NB4 (cell line): ENCODE measurements around the gene PPP1CB.

ENCODE experiments used
- MYC ChIP-seq: IDR thresholded peaks from 2 replicates; pipeline ENCODE4 v1.6.1; 2011; ENCODE audit warnings: low read depth, low read length
- TF ChIP-seq, protein P1 (sequence below): IDR thresholded peaks from one replicate; pipeline ENCODE4 v1.5.1; 2012; ENCODE audit warnings: low read depth, low read length
- TF ChIP-seq, protein P2 (sequence below): IDR thresholded peaks from 2 replicates; pipeline ENCODE4 v1.6.1; 2011; ENCODE audit warnings: low read depth, low read length

DNA sequence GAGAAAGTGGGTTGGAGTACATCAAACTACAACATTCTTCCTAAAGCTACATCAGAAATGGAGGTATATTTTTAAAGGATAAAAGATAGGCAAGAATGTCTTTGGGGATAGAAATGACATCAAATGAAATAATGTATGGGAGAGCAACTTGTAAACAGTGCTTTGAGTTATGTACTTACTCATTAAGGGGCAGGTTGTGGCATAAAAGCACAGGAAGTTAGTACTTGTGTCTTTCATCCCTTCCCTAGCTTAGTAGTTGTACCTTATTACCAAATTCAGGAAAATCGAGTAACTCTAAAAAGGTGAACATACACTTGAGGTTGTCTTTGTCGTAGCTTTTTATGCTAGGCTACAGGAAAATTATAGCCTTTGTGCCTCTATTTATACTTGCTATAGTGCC is 28.9 kb downstream of the PPP1CB start:
- no peak for TF ChIP-seq MYC
- TF ChIP-seq, protein P1, sequence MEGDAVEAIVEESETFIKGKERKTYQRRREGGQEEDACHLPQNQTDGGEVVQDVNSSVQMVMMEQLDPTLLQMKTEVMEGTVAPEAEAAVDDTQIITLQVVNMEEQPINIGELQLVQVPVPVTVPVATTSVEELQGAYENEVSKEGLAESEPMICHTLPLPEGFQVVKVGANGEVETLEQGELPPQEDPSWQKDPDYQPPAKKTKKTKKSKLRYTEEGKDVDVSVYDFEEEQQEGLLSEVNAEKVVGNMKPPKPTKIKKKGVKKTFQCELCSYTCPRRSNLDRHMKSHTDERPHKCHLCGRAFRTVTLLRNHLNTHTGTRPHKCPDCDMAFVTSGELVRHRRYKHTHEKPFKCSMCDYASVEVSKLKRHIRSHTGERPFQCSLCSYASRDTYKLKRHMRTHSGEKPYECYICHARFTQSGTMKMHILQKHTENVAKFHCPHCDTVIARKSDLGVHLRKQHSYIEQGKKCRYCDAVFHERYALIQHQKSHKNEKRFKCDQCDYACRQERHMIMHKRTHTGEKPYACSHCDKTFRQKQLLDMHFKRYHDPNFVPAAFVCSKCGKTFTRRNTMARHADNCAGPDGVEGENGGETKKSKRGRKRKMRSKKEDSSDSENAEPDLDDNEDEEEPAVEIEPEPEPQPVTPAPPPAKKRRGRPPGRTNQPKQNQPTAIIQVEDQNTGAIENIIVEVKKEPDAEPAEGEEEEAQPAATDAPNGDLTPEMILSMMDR = no peak
- TF ChIP-seq, protein P2, sequence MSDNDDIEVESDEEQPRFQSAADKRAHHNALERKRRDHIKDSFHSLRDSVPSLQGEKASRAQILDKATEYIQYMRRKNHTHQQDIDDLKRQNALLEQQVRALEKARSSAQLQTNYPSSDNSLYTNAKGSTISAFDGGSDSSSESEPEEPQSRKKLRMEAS = no peak
